GM12875 (cell line): ENCODE results near the gene MIER1.
"Not testable (repeated sequence)": the region's sequence is repeated elsewhere in the genome, so short reads cannot be mapped to it uniquely, and the experiment has no call there.

ENCODE experiments used
- H3K4me3 ChIP-seq: one replicate; pipeline ENCODE4 v1.5.1; 2011; ENCODE audit warnings: low read depth, low read length, control low read depth
- CTCF ChIP-seq: IDR thresholded peaks from 2 replicates; pipeline ENCODE4 v1.5.1; 2011; ENCODE audit warnings: low read depth, mild to moderate bottlenecking, control low read depth, inconsistent platforms, low read length, moderate library complexity, borderline replicate concordance; ENCODE audit not compliant: insufficient read depth

Gene MIER1

GRCh38 chr1:66947267-66947666, 22.5 kb downstream of the MIER1 start:
- no peak for TF ChIP-seq CTCF

GRCh38 chr1:66951513-66951912, 26.7 kb downstream of the MIER1 start:
- no peak overlapping the region for H3K4me3 ChIP-seq
- no peak for TF ChIP-seq CTCF

More at GRCh38 chr1:66947267-66947666, 22.5 kb downstream of the MIER1 start:
- no peak overlapping the region for H3K4me3 ChIP-seq

- TF ChIP-seq CTCF: no peak
- H3K4me3 ChIP-seq: no peak overlapping the region
These were observed 29.4 kb downstream of the MIER1 start for GRCh38 chr1:66954208-66954607.

GRCh38 chr1:66957938-66958337, 33.1 kb downstream of the MIER1 start:
- TF ChIP-seq CTCF: no peak
- H3K4me3 ChIP-seq: no peak overlapping the region

- not testable (repeated sequence) for H3K4me3 ChIP-seq
These were observed 41.5 kb downstream of the MIER1 start for GRCh38 chr1:66966188-66966873.

GRCh38 chr1:66968574-66968973, 43.8 kb downstream of the MIER1 start:
- TF ChIP-seq CTCF: no peak
- no peak overlapping the region for H3K4me3 ChIP-seq

- no peak for TF ChIP-seq CTCF
These were observed 53.4 kb downstream of the MIER1 start for GRCh38 chr1:66978201-66978600.

GRCh38 chr1:66979621-66980020, 54.8 kb downstream of the MIER1 start:
- not testable (repeated sequence) for H3K4me3 ChIP-seq

More at GRCh38 chr1:66978201-66978600, 53.4 kb downstream of the MIER1 start:
- H3K4me3 ChIP-seq: no peak overlapping the region
